T47D (cell line): ENCODE measurements around the gene SWAP70.
"Not testable (repeated sequence)": the region's sequence is repeated elsewhere in the genome, so short reads cannot be mapped to it uniquely, and the experiment has no call there.

Experiments
- DNase-seq, 2 experiments: peaks; one replicate each; pipeline versions ENCODE4 v3.0.0 to v3.0.0-alpha.2; 2011 to 2012; ENCODE audit warnings: low read depth in 1 of 2, low spot score in 1 of 2
- JUND ChIP-seq: IDR thresholded peaks from 2 replicates; pipeline ENCODE4 v1.6.1; 2012; ENCODE audit warnings: low read depth
- in situ Hi-C: cut with HindIII; loops from 2 replicates; pipeline ENCODE4 v1.10.0; 2016; ENCODE audit warnings: low sequenced_read_pairs, low pct_unique_long_range_greater_than_20kb

Gene SWAP70

DNA sequence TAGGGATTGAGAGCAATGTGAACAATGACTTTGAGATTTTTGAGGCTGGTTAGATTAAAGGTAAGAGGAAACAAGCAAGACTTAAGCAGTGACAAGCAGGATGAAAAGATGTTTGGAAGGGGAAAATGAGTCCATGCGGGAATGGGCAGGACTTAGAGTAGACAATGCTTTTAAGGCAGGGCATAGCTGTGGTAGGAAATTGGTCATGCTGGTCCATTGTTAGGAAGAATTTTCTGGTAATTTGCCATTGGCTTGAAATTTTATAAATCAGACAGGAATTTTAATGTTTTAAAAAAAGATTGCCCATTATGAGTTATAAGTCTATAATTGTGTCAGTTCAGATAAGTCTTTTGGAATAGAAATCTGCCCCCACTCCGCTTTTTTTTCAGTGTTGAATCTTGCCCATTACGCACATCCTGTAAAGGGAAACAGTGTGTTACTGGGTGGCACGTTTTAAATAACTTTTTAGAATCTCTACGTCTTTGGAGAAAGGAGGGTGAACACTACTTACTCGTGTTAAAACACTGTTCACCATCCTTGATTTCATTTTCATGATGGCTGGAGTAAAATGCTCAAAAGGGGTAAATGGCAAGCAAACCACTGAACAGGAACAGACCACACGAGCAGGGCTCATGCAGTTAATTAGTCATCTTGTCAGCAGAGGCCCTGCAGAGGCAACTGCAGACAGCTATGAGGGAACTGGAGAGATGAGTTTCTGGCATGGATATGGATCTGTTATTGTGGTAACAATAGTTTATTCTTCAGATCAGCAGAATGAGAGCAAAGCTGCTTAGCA, 25.0 kb downstream of the SWAP70 start:
- in situ Hi-C loops, result no loop called here
- TF ChIP-seq JUND, result no peak
- DNase-seq, result no peak

DNA sequence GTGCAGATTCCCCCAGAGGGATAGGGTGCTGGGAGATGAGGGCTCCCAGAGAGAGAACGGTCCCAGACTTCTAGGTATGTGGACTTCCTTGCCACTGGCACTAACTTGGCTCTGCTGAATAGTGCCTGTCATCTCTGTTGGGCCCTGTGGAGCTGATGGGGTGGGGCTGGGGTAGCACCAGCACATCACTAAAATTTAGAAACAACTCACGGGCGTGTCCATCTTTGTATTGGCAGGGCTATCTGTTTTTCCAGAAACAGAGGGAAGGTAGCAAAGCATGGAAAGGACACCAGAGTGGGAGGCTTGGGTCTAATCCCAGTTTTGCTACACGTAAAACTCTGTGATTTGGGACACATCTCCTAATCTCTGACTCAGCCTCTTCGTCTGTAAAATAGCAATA, 25.8 kb downstream of the SWAP70 start:
- in situ Hi-C loops, result no loop called here
- no peak for TF ChIP-seq JUND
- no peak for DNase-seq

DNA sequence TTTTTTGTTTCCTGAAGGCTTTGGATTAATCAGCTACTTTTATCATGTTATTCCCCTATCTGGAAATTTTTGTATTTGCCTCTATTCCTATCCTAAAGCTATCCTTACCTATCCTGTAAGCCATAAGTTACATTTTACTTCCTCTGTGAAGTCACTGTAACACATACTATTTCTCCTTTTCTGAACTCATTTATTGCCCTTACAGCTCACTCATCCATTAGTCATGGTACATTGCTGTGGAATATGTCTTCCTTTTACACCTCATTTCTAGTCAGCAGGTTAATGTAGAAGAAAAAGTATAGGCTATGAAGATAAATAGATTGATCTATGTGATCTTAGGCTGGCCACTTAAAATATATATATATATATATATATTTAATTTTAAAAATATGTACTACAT, 28.0 kb downstream of the SWAP70 start:
- in situ Hi-C loops, result no loop called here
- TF ChIP-seq JUND, result no peak
- DNase-seq, result no peak

DNA sequence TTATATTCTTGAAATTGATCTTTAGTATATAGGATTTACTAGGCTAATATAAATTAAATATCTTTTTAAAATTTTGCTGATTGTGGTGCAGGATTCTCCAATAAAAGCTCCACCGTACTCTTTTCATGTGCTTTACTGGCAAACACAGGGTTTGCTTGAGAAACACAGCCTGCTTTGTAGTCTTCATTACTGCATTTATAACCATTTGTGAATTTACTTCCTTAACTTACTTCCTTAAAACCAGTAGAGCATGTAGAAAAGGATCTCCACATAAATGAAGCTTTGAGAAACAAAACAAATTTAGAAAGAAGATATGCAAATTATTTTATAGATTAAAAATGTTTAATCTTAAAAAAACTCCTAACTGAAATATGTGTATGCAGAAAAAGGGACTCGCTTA, 28.8 kb downstream of the SWAP70 start:
- DNase-seq, result no peak
- in situ Hi-C loops, result no loop called here
- TF ChIP-seq JUND, result no peak

DNA sequence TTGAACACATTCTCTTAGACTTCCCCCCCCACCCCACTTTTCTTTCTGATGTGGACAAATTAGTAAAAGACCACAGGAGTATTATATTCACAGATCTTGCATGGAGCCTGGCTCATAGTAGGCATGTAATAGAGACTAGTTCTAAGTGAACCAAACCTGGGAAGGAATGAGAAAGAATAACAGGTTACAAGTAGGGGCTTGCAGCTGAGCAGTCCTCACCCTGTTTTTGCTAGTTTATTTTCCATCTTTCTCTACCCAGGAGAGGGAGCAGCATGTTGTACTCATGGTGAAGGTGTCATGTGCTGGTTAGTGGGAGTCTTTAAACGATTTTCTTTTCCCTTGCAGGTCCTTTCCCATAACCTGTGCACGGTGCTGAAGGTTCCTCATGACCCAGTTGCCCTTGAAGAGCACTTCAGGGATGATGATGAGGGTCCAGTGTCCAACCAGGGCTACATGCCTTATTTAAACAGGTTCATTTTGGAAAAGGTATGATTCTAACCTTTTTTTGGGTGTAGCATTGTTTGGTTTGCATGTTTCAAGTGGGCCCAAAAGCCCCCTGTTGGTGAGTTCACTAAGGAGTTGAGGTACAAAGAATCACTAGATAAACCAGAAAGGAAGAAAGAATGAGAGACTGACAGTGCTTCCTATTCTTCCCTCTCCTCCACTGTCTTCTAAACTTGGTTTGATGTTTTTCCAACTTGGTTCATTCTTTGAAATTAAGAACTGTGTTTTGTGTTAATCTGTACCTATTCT, 30.1 kb downstream of the SWAP70 start:
- TF ChIP-seq JUND, result no peak
- in situ Hi-C loops, result no loop called here
- DNase-seq, result no peak

DNA sequence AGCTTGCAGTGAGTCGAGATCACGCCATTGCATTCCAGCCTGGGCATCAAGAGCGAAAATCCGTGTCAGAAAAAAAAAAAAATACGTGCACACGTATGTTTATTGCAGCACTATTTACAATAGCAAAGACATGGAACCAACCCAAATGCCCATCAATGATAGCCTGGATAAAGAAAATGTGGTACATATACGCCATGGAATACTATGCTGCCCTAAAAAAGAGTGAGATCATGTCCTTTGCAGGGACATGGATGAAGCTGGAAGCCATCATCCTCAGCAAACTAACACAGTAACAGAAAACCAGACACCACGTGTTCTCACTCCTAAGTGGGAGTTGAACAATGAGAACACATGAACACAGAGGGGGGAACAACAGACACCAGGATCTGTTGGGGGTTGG, 31.4 kb downstream of the SWAP70 start:
- DNase-seq, in situ Hi-C loops: not testable (repeated sequence)

DNA sequence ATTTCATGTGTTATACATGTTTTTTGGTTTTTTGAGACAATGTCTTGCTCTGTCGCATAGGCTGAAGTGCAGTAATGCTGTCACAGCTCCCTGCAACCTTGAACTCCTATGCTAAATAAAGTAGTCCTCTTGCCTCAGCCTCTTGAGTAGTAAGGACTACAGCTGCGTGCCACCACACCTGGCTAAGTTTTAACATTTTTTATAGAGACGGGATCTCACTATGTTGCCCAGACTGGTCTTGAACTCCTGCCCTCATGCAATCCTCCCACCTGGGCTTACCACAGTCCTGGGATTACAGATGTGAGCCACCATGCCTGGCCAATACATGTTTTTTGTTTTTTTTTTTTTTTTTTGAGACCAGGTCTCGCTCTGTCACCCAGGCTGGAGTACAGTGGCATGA, 33.9 kb downstream of the SWAP70 start:
- no peak for TF ChIP-seq JUND
- in situ Hi-C loops, result no loop called here
- DNase-seq, result no peak

DNA sequence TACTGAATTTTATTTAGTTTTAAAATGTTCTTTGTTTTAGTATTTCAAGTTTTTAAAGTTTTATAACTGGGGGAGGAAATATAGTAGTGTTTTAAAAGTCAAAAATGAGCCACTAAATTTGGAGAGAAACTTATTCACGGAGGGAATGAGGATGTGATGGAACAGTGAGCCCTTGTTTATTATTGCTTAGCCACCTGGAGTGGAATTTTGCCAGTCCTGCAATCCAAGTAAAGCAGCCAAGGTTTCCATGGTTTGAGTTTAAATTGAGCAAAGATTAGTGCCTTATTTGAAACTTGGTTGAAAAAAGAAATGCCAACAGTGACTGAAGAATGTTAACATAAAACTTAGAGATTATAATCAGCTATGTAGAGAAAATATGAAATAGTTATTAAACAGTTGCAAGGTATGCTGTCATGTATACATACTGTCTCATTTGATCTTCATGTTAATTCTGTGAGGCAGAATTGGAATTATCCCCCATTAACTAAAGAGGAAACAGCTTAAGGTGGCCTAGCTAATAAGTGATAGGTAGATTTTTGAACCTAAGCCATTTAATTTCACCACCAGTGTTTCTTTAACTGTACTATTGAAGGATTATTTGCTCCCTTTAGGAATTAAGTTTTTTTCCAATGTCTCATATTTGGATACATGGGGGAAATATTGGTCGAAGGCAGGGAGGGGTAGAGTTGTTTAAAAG, 36.4 kb downstream of the SWAP70 start:
- TF ChIP-seq JUND, result no peak
- peak in 1 of 2 experiments; percentile 25 for DNase-seq
- in situ Hi-C loops, result no loop called here

DNA sequence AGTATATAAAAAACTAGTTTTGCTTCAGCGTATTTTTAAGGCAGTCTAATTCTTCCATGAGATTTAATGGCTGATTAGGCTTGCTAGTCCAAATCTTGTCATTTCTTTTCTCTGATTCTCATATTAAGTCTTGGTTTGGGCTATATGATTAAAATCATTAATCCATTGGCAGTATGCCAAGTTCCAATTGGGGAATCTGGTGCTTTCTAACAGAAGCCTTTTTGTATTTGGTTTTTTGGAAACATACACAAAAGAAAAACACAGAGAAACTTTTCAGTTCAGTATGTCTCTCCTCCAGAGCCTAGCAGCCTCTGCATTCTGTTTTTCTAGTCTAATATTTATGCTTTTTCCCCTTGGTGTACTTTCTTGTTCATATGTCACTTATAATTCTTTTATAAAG, 37.9 kb downstream of the SWAP70 start:
- no peak for DNase-seq
- no peak for TF ChIP-seq JUND
- in situ Hi-C loops, result no loop called here

DNA sequence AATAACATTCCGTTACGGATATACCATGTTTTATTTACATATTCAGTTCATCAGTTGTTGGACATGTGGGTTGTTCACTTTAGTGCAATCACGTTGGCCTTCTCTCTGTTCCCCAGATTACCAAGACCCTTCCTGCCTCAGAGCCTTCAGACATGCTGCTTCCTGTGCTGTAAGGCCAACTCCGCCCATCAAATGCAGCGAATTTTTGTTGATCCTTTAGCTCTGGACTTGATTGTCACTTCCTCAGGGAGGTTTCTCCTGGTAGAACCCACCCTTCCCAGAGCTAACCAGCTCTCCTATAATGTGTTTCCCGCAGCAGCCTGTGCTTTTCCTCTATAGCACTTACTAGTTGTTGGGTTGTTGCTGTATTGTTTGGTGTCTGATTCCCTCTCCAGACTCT, 39.4 kb downstream of the SWAP70 start:
- in situ Hi-C loops, result no loop called here
- DNase-seq, result no peak
- no peak for TF ChIP-seq JUND

DNA sequence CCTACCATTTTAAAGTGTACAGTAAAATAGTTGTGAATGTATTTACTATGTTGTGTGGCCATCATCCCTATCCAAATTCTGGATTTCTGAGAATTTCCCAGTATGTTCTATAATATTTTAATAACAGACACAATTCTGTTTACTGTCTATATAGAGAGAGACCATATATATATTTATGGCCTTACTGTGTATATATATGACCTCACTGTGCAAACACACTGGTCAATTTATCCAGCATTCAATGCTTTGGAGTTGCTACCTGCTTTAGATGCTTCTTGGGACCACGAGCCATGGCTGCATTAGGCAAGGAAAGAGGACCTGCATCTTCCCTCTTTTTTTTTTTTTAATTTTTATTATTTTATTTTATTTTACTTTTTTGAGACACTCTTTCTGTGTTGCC, 40.2 kb downstream of the SWAP70 start:
- DNase-seq, result no peak
- in situ Hi-C loops, result no loop called here
- no peak for TF ChIP-seq JUND

DNA sequence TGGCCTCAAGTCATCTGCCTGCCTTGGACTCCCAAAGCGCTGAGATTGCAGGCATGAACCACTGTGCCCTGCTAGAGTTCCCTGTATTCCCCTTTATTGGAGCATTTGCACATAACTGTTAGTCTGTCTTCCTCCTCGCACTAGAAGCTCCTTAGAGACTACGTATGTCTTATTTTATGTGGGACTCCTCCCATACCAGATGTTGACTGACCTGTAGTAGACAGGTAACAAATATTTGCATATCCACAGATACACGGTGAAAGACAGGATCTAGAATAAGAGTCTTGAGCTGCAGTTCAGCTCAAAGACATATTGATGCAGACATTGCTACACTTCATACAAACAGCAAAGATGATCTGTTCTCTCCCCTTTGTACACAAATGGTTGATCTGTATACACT, 40.7 kb downstream of the SWAP70 start:
- no peak for TF ChIP-seq JUND
- no peak for DNase-seq
- in situ Hi-C loops, result no loop called here

DNA sequence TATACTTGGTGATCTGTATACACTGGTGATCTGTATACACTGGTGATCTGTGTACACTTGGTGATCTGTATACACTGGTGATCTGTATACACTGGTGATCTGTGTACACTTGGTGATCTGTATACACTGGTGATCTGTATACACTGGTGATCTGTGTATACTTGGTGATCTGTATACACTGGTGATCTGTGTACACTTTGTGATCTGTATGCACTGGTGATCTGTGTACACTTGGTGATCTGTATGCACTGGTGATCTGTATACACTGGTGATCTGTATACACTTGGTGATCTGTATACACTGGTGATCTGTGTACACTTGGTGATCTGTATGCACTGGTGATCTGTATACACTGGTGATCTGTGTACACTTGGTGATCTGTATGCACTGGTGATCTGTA, 41.5 kb downstream of the SWAP70 start:
- DNase-seq, in situ Hi-C loops: not testable (repeated sequence)
